ENCODE results near the gene NLGN1.
"Not testable (repeated sequence)": the region's sequence is repeated elsewhere in the genome, so short reads cannot be mapped to it uniquely, and the experiment has no call there.

DNA sequence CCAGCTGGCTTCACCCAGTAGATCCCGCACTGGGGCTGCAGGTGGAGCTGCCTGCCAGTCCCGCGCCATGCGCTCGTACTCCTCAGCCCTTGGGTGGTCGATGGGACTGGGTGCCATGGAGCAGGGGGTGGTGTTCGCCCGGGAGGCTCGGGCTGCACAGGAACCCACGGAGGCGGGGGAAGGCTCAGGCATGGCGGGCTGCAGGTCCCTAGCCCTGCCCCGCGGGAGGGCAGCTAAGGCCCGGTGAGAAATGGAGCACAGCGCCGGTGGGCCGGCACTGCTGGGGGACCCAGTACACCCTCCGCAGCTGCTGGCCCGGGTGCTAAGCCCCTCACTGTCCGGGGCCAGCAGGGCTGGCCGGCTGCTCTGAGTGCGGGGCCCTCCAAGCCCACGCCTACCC, 814.4 kb downstream of the NLGN1 start:
- TF ChIP-seq, protein P1, sequence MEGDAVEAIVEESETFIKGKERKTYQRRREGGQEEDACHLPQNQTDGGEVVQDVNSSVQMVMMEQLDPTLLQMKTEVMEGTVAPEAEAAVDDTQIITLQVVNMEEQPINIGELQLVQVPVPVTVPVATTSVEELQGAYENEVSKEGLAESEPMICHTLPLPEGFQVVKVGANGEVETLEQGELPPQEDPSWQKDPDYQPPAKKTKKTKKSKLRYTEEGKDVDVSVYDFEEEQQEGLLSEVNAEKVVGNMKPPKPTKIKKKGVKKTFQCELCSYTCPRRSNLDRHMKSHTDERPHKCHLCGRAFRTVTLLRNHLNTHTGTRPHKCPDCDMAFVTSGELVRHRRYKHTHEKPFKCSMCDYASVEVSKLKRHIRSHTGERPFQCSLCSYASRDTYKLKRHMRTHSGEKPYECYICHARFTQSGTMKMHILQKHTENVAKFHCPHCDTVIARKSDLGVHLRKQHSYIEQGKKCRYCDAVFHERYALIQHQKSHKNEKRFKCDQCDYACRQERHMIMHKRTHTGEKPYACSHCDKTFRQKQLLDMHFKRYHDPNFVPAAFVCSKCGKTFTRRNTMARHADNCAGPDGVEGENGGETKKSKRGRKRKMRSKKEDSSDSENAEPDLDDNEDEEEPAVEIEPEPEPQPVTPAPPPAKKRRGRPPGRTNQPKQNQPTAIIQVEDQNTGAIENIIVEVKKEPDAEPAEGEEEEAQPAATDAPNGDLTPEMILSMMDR (IDR thresholded peaks at IDR 0.05), result not testable (repeated sequence)
- TF ChIP-seq EP300, POLR2A (IDR thresholded peaks at IDR 0.05): not testable (repeated sequence)

All from suprapubic skin (tissue), 3 donors.